K562 (cell line): ENCODE results near the gene PAX5. TPM values are rescaled to one million over a fixed set of nuclear protein-coding genes. Genes with fewer than 3 reads are reported as not detected.

Experiments used
- ATAC-seq: fragments of 200-7000 bp; cut with Tn5 transposase; 3 replicates; pipeline ENCODE4 v1.9.1; 2020; ENCODE audit warnings: moderate library complexity
- BruUV-seq: library from RNA; stranded (reverse); fragments of 400-500 nt; replicated peaks from 2 replicates; lab custom pipeline; 2021; lab: Mats Ljungman, UMichigan
- CTCF ChIA-PET: fragments of 300-600 bp; formaldehyde crosslinking; extraction: SDS; loops from one replicate; lab custom pipeline; 2021; ENCODE audit warnings: low intra/inter-chr PET ratio; lab: Yijun Ruan, JAX
- POLR2A ChIA-PET: fragments of 300-600, 350-650 bp; sonication (Branson Sonifier 250); formaldehyde crosslinking; extraction: SDS; loops from one replicate; lab custom pipeline; 2021; ENCODE audit warnings: antibody characterized with exemption, inconsistent platforms; lab: Yijun Ruan, JAX
- DNase-seq, 4 experiments: peaks; one replicate each; pipeline versions ENCODE4 v3.0.0 to v3.0.0-alpha.2; 2011 to 2018; ENCODE audit warnings: low spot score in 3 of 4, mixed read lengths in 3 of 4; ENCODE audit errors: extremely low read depth in 1 of 4
- FAIRE-seq: peaks from 2 replicates; lab custom pipeline; 2011; peaks lifted over from hg19 to GRCh38; lab: Jason Lieb, UNC
- H2AFZ ChIP-seq: 2 replicates; pipeline ENCODE4 v1.6.0; 2011; ENCODE audit warnings: low read depth, low read length, control low read depth, inconsistent platforms
- H3K27ac ChIP-seq: fragments of 200-600 bp; 3 replicates; pipeline ENCODE4 v1.8.0; 2011; ENCODE audit warnings: low read depth, mild to moderate bottlenecking, control low read depth, inconsistent platforms, low read length, moderate library complexity, mixed read lengths; ENCODE audit errors: extremely low read depth
- H3K27me3 ChIP-seq, 2 experiments: fragments of 300-600 bp in 1 of 2; 2 replicates in 1 of 2; 3 replicates in 1 of 2; pipeline versions ENCODE4 v1.6.0 to v1.8.0; 2011; ENCODE audit warnings: inconsistent platforms in 2 of 2, low read length in 2 of 2, mild to moderate bottlenecking in 1 of 2, mixed read lengths in 1 of 2, moderate library complexity in 1 of 2; ENCODE audit not compliant: control insufficient read depth in 2 of 2, insufficient read depth in 2 of 2
- H3K36me3 ChIP-seq: fragments of 300-600 bp; 3 replicates; pipeline ENCODE4 v1.8.0; 2011; ENCODE audit warnings: mild to moderate bottlenecking, low read length, inconsistent platforms; ENCODE audit not compliant: control insufficient read depth, insufficient read depth
- H3K4me1 ChIP-seq, 2 experiments: fragments of 200-600 bp in 1 of 2; replicated peaks in 1 of 2; 2 replicates in 1 of 2; 3 replicates in 1 of 2; pipeline versions ENCODE4 v1.5.1 to v1.8.0; 2011; ENCODE audit warnings: inconsistent platforms in 2 of 2, low read length in 2 of 2, mild to moderate bottlenecking in 1 of 2, mixed read lengths in 1 of 2, moderate library complexity in 1 of 2; ENCODE audit not compliant: control insufficient read depth in 2 of 2, insufficient read depth in 2 of 2
- H3K4me2 ChIP-seq: 2 replicates; pipeline ENCODE4 v1.6.1; 2011; ENCODE audit warnings: low read length, control low read depth, inconsistent platforms, mixed read lengths; ENCODE audit not compliant: insufficient read depth
- H3K4me3 ChIP-seq: fragments of 200-600 bp; sonication (generic), shearing (Covaris generic); 2 replicates; pipeline ENCODE4 v1.5.1; 2016; ENCODE audit warnings: control low read depth, inconsistent platforms
- H3K79me2 ChIP-seq: fragments of 200-600 bp; 3 replicates; pipeline ENCODE4 v1.8.0; 2011; ENCODE audit warnings: low read length, inconsistent platforms; ENCODE audit not compliant: control insufficient read depth, insufficient read depth
- H3K9ac ChIP-seq, 2 experiments: 2 replicates each; pipeline versions ENCODE4 v1.6.0 to v1.6.1; 2011; ENCODE audit warnings: low read depth in 2 of 2, low read length in 2 of 2, control low read depth in 1 of 2, inconsistent platforms in 1 of 2, mild to moderate bottlenecking in 1 of 2, mixed read lengths in 1 of 2; ENCODE audit not compliant: insufficient read depth in 1 of 2
- H3K9me1 ChIP-seq: one replicate; pipeline ENCODE4 v1.6.0; 2011; ENCODE audit warnings: inconsistent platforms, mild to moderate bottlenecking, low read length, moderate library complexity; ENCODE audit not compliant: control insufficient read depth, insufficient read depth
- H3K9me3 ChIP-seq: replicated peaks from 2 replicates; pipeline ENCODE4 v1.5.1; 2011; ENCODE audit warnings: low read depth, low read length, inconsistent platforms; ENCODE audit not compliant: control insufficient read depth, insufficient read depth
- H4K20me1 ChIP-seq: replicated peaks from 2 replicates; pipeline ENCODE4 v1.6.1; 2011; ENCODE audit warnings: low read length, inconsistent platforms, mixed read lengths; ENCODE audit not compliant: control insufficient read depth, insufficient read depth
- FOXK2 ChIP-seq, 2 experiments: fragments of 450-650 bp; IDR thresholded peaks in 1 of 2; conservative IDR thresholded peaks in 1 of 2; 2 replicates each; pipeline ENCODE4 v1.6.1; 2016; ENCODE audit warnings: low read depth in 2 of 2, mild to moderate bottlenecking in 1 of 2
- MTA1 ChIP-seq: fragments of 450-650 bp; IDR thresholded peaks from 2 replicates; pipeline ENCODE4 v1.6.1; 2017; ENCODE audit warnings: borderline replicate concordance
- ZBTB1 ChIP-seq: sonication (generic); formaldehyde crosslinking; IDR thresholded peaks from 2 replicates; pipeline ENCODE4 v1.8.1; 2023; ENCODE audit warnings: missing genetic modification reagents, low read depth, mild to moderate bottlenecking, borderline replicate concordance
- WGBS: fragments of 100-300 bp; shearing (Covaris generic); methylation state at CpG from one replicate; pipeline ENCODE4 v1.1.6; 2016; ENCODE audit warnings: low coverage, mixed read lengths; ENCODE audit not compliant: insufficient coverage; ENCODE audit errors: missing lambda C conversion rate; 5-methylcytosine and 5-hydroxymethylcytosine counted together
- in situ Hi-C: fragments of 300-500 bp; cut with MboI; formaldehyde crosslinking; loops from 4 replicates; pipeline ENCODE4 v1.15.0; 2018; ENCODE audit warnings: inconsistent platforms, mixed read lengths
- intact Hi-C: fragments of 100-400 bp; cut with micrococcal nuclease; formaldehyde crosslinking; loops from 2 replicates; pipeline ENCODE4 v1.14.2; 2022
- polyA plus RNA-seq, 8 experiments: library from polyadenylated mRNA; depleted of rRNA in 4 of 8; stranded (reverse) in 5 of 8; unstranded in 3 of 8; fragments of >200 nt; fragmentation: Nextera tagmentation in 2 of 8; fragmentation: Illumina TruSeq in 1 of 8; extraction: Ambion mirVana in 2 of 8; extraction: Trizol in 1 of 8; gene quantifications; 2 replicates each; pipeline versions ENCODE4 v1.2.1 to v1.2.3, GENCODE V29; 2011 to 2014; ENCODE audit warnings: inconsistent platforms in 1 of 8, missing spikeins in 1 of 8
- total RNA-seq, 7 experiments: library from RNA; depleted of rRNA in 6 of 7; stranded (reverse); fragments of >200 nt in 6 of 7; fragmentation: Illumina TruSeq in 2 of 7; extraction: Trizol in 2 of 7; gene quantifications; 2 replicates each; pipeline versions ENCODE4 v1.2.1 to v1.2.3, GENCODE V29; 2011 to 2021; ENCODE audit warnings: low replicate concordance in 1 of 7
- TF ChIP-seq, protein P1 (sequence below): fragments of 250-450 bp; sonication (Bioruptor Pico); IDR thresholded peaks from 2 replicates; pipeline ENCODE4 v1.6.1; 2021; ENCODE audit warnings: mild to moderate bottlenecking
- TF ChIP-seq, protein P2 (sequence below): IDR thresholded peaks from 2 replicates; pipeline ENCODE4 v1.6.1; 2011; ENCODE audit warnings: borderline replicate concordance, low read depth, mild to moderate bottlenecking, moderate library complexity, low read length; ENCODE audit not compliant: insufficient read depth, poor library complexity, severe bottlenecking
- TF ChIP-seq, protein P3 (sequence below): fragments of 450-650 bp; IDR thresholded peaks from 2 replicates; pipeline ENCODE4 v1.6.1; 2014; ENCODE audit warnings: low read depth, mild to moderate bottlenecking, moderate library complexity, borderline replicate concordance

PAX5 gene
- total and polyA plus RNA-seq, 9 of the 15 experiments (the other 6 are each of a cell fraction or from before 2014, with no cell fraction given) = 0.03 to 0.09 TPM; not detected in 7

DNA sequence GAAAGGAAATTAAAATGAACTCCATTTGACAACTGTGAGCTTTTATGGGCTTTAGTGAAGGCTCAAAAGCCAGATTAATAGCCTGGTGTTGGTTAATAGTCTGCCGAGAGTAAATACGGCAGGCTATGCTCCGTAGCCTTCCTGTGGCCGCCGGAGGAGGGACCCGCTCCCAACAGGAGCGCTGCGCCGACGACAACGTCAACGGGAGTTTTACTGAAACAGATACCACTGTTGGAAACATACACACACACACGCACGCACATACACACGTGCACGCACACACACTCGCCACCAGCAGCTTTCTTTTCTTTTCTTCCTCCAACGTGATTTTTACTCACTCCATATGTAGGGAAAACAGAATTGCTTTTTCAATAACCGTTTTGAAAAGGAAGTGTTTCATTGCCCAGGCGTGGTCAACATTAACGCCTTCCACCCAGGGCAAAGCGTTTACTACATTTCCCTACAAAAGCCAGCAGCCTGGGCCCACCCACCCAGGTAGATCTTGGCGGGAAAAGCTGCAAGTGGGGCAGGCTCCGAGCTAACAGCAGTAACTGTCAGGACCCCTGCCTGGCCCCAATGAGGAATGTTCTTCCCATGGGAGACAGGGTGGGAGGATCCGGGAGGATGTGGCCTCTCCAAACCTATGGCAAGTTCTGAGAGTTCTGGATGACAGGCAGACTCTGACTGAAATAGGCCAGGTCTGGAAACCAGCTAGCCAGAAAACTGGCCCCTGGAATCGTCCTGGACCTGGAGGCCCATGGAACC lies 72.3 kb downstream of the PAX5 start:
- no peak overlapping the region for H3K4me2 ChIP-seq
- peaks cover 15 to 64% of the 10 kb centered on the region in 2 experiments; a peak in 4 of 5 replicates for H3K27me3 ChIP-seq
- no peaks in the 10 kb centered on the region for H3K9me1 ChIP-seq
- H4K20me1 ChIP-seq = no peaks in the 10 kb centered on the region; the same call in 1 of the 2 replicates
- in situ Hi-C loops = no loop called here
- H2AFZ ChIP-seq = no peak overlapping the region
- H3K27ac ChIP-seq = no peak overlapping the region
- H3K9me3 ChIP-seq = no peaks in the 10 kb centered on the region
- 2% methylated on average over 23 of the region's 26 CpGs for WGBS
- no peak overlapping the region for H3K4me3 ChIP-seq
- H3K79me2 ChIP-seq = no peaks in the 10 kb centered on the region
- ATAC-seq (no peak), FAIRE-seq (no peak), DNase-seq (no peak)
- no peaks in the 10 kb centered on the region for H3K36me3 ChIP-seq
- CTCF ChIA-PET = no interaction called here
- intact Hi-C loops = no loop called here
- BruUV-seq = no TSS peak
- POLR2A ChIA-PET = interaction anchor here (0.6 kb wide), 1 partner anchor 8 kb away, joined by 3 read pairs; no protein-coding TSS in a partner anchor
- no peak overlapping the region for H3K9ac ChIP-seq
- H3K4me1 ChIP-seq = no peaks in the 10 kb centered on the region; a peak in 2 of 5 replicates
- TF ChIP-seq MTA1 = no peak
- TF ChIP-seq, protein P1, sequence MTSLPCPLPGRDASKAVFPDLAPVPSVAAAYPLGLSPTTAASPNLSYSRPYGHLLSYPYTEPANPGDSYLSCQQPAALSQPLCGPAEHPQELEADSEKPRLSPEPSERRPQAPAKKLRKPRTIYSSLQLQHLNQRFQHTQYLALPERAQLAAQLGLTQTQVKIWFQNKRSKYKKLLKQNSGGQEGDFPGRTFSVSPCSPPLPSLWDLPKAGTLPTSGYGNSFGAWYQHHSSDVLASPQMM (CRISPR knock-in tag) = no peak
- no peak for TF ChIP-seq FOXK2 (conservative IDR thresholded peaks at IDR 0.05 in 1 of 2, IDR thresholded peaks at IDR 0.05 in 1 of 2; ENCODE audit: low read depth in 2 of 2)
- TF ChIP-seq, protein P2, sequence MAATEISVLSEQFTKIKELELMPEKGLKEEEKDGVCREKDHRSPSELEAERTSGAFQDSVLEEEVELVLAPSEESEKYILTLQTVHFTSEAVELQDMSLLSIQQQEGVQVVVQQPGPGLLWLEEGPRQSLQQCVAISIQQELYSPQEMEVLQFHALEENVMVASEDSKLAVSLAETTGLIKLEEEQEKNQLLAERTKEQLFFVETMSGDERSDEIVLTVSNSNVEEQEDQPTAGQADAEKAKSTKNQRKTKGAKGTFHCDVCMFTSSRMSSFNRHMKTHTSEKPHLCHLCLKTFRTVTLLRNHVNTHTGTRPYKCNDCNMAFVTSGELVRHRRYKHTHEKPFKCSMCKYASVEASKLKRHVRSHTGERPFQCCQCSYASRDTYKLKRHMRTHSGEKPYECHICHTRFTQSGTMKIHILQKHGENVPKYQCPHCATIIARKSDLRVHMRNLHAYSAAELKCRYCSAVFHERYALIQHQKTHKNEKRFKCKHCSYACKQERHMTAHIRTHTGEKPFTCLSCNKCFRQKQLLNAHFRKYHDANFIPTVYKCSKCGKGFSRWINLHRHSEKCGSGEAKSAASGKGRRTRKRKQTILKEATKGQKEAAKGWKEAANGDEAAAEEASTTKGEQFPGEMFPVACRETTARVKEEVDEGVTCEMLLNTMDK = no peak
- TF ChIP-seq, protein P3, sequence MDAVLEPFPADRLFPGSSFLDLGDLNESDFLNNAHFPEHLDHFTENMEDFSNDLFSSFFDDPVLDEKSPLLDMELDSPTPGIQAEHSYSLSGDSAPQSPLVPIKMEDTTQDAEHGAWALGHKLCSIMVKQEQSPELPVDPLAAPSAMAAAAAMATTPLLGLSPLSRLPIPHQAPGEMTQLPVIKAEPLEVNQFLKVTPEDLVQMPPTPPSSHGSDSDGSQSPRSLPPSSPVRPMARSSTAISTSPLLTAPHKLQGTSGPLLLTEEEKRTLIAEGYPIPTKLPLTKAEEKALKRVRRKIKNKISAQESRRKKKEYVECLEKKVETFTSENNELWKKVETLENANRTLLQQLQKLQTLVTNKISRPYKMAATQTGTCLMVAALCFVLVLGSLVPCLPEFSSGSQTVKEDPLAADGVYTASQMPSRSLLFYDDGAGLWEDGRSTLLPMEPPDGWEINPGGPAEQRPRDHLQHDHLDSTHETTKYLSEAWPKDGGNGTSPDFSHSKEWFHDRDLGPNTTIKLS = no peak
- TF ChIP-seq ZBTB1 (CRISPR knock-in tag) = no peak
